Ishikawa (cell line): Measurements from ENCODE around the gene TM7SF2.

ENCODE experiments used
- CEBPB ChIP-seq: IDR thresholded peaks from 2 replicates; pipeline ENCODE4 v1.6.1; 2012
- EGR1 ChIP-seq: IDR thresholded peaks from 2 replicates; pipeline ENCODE4 v1.6.1; 2012
- EP300 ChIP-seq: IDR thresholded peaks from 2 replicates; pipeline ENCODE4 v1.6.1; 2012; ENCODE audit warnings: borderline replicate concordance
- NFIC ChIP-seq: IDR thresholded peaks from 2 replicates; pipeline ENCODE4 v1.6.1; 2012
- RAD21 ChIP-seq: IDR thresholded peaks from 2 replicates; pipeline ENCODE4 v1.6.1; 2012; ENCODE audit warnings: low read depth
- REST ChIP-seq: IDR thresholded peaks from 2 replicates; pipeline ENCODE4 v1.6.1; 2012; ENCODE audit warnings: low read depth, mild to moderate bottlenecking
- TAF1 ChIP-seq: IDR thresholded peaks from 2 replicates; pipeline ENCODE4 v1.6.1; 2012; ENCODE audit warnings: low read depth, mild to moderate bottlenecking
- TCF12 ChIP-seq: IDR thresholded peaks from 2 replicates; pipeline ENCODE4 v1.6.1; 2012; ENCODE audit warnings: low read depth
- YY1 ChIP-seq: IDR thresholded peaks from 2 replicates; pipeline ENCODE4 v1.6.1; 2012; ENCODE audit warnings: low read depth
- TF ChIP-seq, protein P1 (sequence below): IDR thresholded peaks from 2 replicates; pipeline ENCODE4 v1.6.1; 2012

DNA sequence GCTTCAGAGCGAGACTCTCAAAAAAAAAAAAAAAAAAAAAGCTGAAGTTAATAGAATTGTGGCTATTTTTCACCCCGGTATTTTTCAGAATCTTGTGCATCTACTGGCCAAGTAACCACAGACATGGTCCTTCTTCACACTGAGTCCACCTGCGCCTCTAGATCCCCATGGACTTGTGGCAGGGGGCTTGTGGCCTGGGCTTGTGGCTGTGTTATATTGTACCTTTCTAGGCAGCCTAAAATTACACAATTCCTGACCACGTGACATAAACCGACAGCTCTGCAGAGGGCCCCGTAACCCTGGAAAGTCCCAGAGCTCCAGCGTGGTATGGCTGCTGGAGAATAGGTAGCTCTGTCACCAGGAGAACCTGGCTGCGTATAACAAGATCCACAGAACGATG, 42.5 kb upstream of the TM7SF2 start:
- TF ChIP-seq YY1: no peak
- TF ChIP-seq REST: no peak
- TF ChIP-seq RAD21: no peak
- no peak for TF ChIP-seq TAF1
- TF ChIP-seq, protein P1, sequence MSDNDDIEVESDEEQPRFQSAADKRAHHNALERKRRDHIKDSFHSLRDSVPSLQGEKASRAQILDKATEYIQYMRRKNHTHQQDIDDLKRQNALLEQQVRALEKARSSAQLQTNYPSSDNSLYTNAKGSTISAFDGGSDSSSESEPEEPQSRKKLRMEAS: no peak
- no peak for TF ChIP-seq EP300
- TF ChIP-seq EGR1: no peak
- no peak for TF ChIP-seq CEBPB
- TF ChIP-seq TCF12: no peak
- no peak for TF ChIP-seq NFIC
